Measurements from ENCODE around the gene TMC1. TPM values are rescaled to one million over a fixed set of nuclear protein-coding genes. Genes with fewer than 3 reads are reported as not detected.

The TMC1 gene
- total and polyA plus RNA-seq, 2 of the 8 experiments (the other 6 are each of a cell fraction or from before 2014, with no cell fraction given) = 0.95 to 0.98 TPM

GRCh38 chr9:72509053-72509452 lies 12.4 kb upstream of the TMC1 start:
- Histone ChIP-seq H4K20me1 (replicated peaks in 1 of 2; ENCODE audit: control insufficient read depth in 1 of 2, insufficient read depth in 2 of 2, low read length in 2 of 2) (no peaks in the 10 kb centered on the region), H4K91ac (replicated peaks; ENCODE audit: insufficient read length, low read length) (no peak overlapping the region), H3K27ac (ENCODE audit: low read depth, low read length) (no peak overlapping the region), H3K18ac (ENCODE audit: extremely low read depth, low read length) (no peak overlapping the region), H3K4ac (replicated peaks; ENCODE audit: insufficient read length, low read depth, low read length) (no peak overlapping the region), H4K8ac (ENCODE audit: extremely low read depth, insufficient read depth, low read length) (no peak overlapping the region), H3K27me3 (replicated peaks in 1 of 4; ENCODE audit: control insufficient read depth in 3 of 4, extremely low read depth in 1 of 4, insufficient read depth in 3 of 4, low read length in 3 of 4) (no peaks in the 10 kb centered on the region), H3K79me2 (ENCODE audit: control insufficient read depth in 1 of 2, insufficient read depth in 2 of 2, low read length in 2 of 2) (no peaks in the 10 kb centered on the region), H4K5ac (ENCODE audit: insufficient read length, low read depth, low read length) (no peak overlapping the region), H3K56ac (replicated peaks; ENCODE audit: insufficient read length, low read depth, low read length) (no peak overlapping the region), H3K4me1 (replicated peaks in 1 of 4; ENCODE audit: control insufficient read depth in 3 of 4, insufficient read depth in 4 of 4, low read length in 3 of 4) (no peaks in the 10 kb centered on the region), H2BK12ac (ENCODE audit: low read depth, low read length) (no peak overlapping the region), H3K4me3 (ENCODE audit: extremely low read depth in 1 of 4, insufficient read depth in 2 of 4, low read depth in 3 of 4, low read length in 4 of 4) (no peak overlapping the region), H3K14ac (ENCODE audit: insufficient read length) (no peak overlapping the region), H2BK120ac (replicated peaks; ENCODE audit: low read depth, low read length) (no peak overlapping the region), H3K23ac (ENCODE audit: insufficient read length) (no peak overlapping the region), H3K23me2 (ENCODE audit: low read depth, low read length) (no peaks in the 10 kb centered on the region), H2AFZ (ENCODE audit: low read length) (no peak overlapping the region), H3K79me1 (ENCODE audit: low read depth, low read length) (no peaks in the 10 kb centered on the region), H2BK15ac (ENCODE audit: low read length) (no peak overlapping the region), H2BK20ac (ENCODE audit: low read length) (no peak overlapping the region), H2BK5ac (ENCODE audit: low read depth, low read length) (no peak overlapping the region), H2AK5ac (ENCODE audit: low read depth, low read length) (no peak overlapping the region), H3K4me2 (ENCODE audit: insufficient read depth in 1 of 2, low read depth in 2 of 2, low read length in 2 of 2) (no peak overlapping the region), H3K9me3 (ENCODE audit: insufficient read depth in 2 of 2, low read depth in 1 of 2, low read length in 1 of 2) (no peaks in the 10 kb centered on the region), H3K9ac (replicated peaks in 1 of 4; ENCODE audit: extremely low read depth in 1 of 4, low read depth in 3 of 4, low read length in 3 of 4) (no peak overlapping the region), H3K36me3 (ENCODE audit: control insufficient read depth in 2 of 4, insufficient read depth in 4 of 4, low read length in 3 of 4) (no peaks in the 10 kb centered on the region)
- no peak for FAIRE-seq
- ChIA-PET CTCF (ENCODE audit: partially characterized antibody) (interaction anchor here (0.8 kb wide), 2 partner anchors 75 to 238 kb away, joined by 3 to 5 read pairs; no protein-coding TSS in a partner anchor), POLR2A (ENCODE audit: partially characterized antibody) (interaction anchor here (0.6 to 1.2 kb wide), 2 partner anchors 10 to 144 kb away, joined by 3 read pairs; partner anchors contain the start of gene ZFAND5)
- 90% methylated on average over 1 of the region's 1 CpG; no CpG with 5 or more reads in 1 of the 2 experiments for WGBS, 2 experiments (ENCODE audit: extremely low coverage in 1 of 2, insufficient coverage in 1 of 2, insufficient read length in 1 of 2, insufficient replicate concordance in 2 of 2, low coverage in 1 of 2, low lambda C conversion rate in 2 of 2, missing lambda C conversion rate in 1 of 2)
- TF ChIP-seq SIN3A (conservative IDR thresholded peaks at IDR 0.05 in 1 of 2, IDR thresholded peaks at IDR 0.05 in 1 of 2; ENCODE audit: low read depth in 1 of 2, low read length in 2 of 2) (no peak), SP4 (IDR thresholded peaks at IDR 0.05; ENCODE audit: low read length) (no peak), HDAC2 (IDR thresholded peaks at IDR 0.05; ENCODE audit: borderline replicate concordance in 1 of 2, low read depth in 2 of 2, low read length in 2 of 2) (no peak), JUN (IDR thresholded peaks at IDR 0.05; ENCODE audit: low read depth, low read length) (no peak), BACH1 (IDR thresholded peaks at IDR 0.05; ENCODE audit: low read length) (no peak), POLR2AphosphoS5 (IDR thresholded peaks at IDR 0.05; ENCODE audit: low read depth, low read length) (no peak), KDM1A (IDR thresholded peaks at IDR 0.05; ENCODE audit: borderline replicate concordance, low read length) (no peak), GABPA (IDR thresholded peaks at IDR 0.05; ENCODE audit: borderline replicate concordance, insufficient read depth, low read length) (no peak), CBX8 (IDR thresholded peaks at IDR 0.05; ENCODE audit: borderline replicate concordance, low read depth, low read length) (no peak), CEBPB (IDR thresholded peaks at IDR 0.05; ENCODE audit: low read depth, low read length) (no peak), KDM5A (IDR thresholded peaks at IDR 0.05; ENCODE audit: low read length) (no peak)
- no peak for DNase-seq (ENCODE audit: low read depth in 1 of 2, low spot score in 2 of 2)

All from H1 (cell line).